DND-41 (cell line): ENCODE data around the gene CPSF4.

Source experiments
- EZH2 ChIP-seq: IDR thresholded peaks from 3 replicates; pipeline ENCODE4 v1.6.1; 2012; ENCODE audit warnings: borderline replicate concordance, low read depth, mild to moderate bottlenecking, moderate library complexity, low read length, inconsistent platforms; ENCODE audit not compliant: severe bottlenecking
- TF ChIP-seq, protein P1 (sequence below): IDR thresholded peaks from 2 replicates; pipeline ENCODE4 v1.5.1; 2012; ENCODE audit warnings: borderline replicate concordance, low read length, moderate library complexity, mild to moderate bottlenecking; ENCODE audit not compliant: poor library complexity, severe bottlenecking; ENCODE audit errors: extremely low read depth

DNA sequence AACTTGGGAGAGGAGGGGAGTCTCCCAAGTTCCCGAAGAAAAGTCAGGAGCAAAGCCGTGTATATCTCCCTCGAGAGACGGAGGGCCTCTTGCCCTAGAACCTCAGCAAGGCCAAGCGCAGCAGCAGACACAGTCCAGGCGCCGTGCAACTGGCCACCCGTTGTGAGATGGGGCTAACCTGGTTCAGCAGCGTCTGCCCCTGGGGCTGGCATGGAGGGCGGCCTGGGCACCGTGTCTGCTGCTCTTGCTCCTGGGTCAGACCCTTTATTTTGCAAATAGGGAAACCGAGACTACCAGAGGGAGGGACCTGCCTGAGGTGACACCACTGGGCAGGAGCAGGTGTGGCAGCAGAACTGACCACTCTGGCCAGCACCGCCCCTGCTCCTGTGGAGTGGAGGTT lies 13.8 kb downstream of the CPSF4 start:
- TF ChIP-seq, protein P1, sequence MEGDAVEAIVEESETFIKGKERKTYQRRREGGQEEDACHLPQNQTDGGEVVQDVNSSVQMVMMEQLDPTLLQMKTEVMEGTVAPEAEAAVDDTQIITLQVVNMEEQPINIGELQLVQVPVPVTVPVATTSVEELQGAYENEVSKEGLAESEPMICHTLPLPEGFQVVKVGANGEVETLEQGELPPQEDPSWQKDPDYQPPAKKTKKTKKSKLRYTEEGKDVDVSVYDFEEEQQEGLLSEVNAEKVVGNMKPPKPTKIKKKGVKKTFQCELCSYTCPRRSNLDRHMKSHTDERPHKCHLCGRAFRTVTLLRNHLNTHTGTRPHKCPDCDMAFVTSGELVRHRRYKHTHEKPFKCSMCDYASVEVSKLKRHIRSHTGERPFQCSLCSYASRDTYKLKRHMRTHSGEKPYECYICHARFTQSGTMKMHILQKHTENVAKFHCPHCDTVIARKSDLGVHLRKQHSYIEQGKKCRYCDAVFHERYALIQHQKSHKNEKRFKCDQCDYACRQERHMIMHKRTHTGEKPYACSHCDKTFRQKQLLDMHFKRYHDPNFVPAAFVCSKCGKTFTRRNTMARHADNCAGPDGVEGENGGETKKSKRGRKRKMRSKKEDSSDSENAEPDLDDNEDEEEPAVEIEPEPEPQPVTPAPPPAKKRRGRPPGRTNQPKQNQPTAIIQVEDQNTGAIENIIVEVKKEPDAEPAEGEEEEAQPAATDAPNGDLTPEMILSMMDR: no peak
- no peak for TF ChIP-seq EZH2
